Astrocyte of the spinal cord (primary cell): ENCODE measurements around the gene SCN3B.

Experiments
- DNase-seq: peaks from one replicate; pipeline ENCODE4 v3.0.0; 2011; ENCODE audit warnings: low read depth, low spot score
- H3K4me3 ChIP-seq: 2 replicates; pipeline ENCODE4 v1.5.1; 2011; ENCODE audit warnings: low read depth, mild to moderate bottlenecking, low read length, moderate library complexity
- in situ Hi-C: cut with HindIII; loops from 2 replicates; pipeline ENCODE4 v1.10.0; 2017; ENCODE audit warnings: low sequenced_read_pairs
- TF ChIP-seq, protein P1 (sequence below): IDR thresholded peaks from 2 replicates; pipeline ENCODE4 v1.5.1; 2012; ENCODE audit warnings: low read depth, mild to moderate bottlenecking, low read length, inconsistent platforms

Gene SCN3B

DNA sequence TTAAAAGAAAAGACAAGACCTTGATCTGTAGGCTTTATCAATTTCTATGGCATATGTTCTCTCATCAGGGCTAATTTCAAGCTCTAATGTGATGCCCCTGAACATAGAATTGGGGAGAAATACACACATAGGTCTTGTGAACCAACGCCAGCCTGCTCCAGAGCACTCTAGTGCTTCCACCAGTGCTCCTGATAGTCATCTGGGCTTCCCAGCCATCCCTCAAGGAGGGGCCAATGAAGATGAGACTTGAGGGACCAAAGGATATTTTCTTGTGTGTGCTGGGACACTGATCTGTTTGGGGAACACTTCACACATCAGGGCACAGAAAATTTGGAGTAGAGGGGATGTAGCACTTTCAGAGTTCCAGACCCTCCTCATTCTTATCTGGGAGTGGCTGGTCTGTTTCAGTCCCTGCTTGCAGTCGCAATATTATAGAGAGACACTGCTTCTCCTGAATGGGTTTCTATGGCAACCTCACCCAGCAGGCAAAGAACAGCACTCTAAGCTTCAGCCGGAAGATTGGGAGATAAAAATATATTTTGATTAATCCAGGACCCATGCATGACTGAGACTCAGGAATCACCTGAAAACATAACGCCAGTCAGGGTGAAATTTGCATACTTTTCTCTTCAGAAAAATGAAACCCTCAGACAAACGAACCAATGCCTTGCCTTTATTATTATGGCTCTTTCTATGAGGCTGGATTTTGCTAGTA is 28.4 kb upstream of the SCN3B start:
- TF ChIP-seq, protein P1, sequence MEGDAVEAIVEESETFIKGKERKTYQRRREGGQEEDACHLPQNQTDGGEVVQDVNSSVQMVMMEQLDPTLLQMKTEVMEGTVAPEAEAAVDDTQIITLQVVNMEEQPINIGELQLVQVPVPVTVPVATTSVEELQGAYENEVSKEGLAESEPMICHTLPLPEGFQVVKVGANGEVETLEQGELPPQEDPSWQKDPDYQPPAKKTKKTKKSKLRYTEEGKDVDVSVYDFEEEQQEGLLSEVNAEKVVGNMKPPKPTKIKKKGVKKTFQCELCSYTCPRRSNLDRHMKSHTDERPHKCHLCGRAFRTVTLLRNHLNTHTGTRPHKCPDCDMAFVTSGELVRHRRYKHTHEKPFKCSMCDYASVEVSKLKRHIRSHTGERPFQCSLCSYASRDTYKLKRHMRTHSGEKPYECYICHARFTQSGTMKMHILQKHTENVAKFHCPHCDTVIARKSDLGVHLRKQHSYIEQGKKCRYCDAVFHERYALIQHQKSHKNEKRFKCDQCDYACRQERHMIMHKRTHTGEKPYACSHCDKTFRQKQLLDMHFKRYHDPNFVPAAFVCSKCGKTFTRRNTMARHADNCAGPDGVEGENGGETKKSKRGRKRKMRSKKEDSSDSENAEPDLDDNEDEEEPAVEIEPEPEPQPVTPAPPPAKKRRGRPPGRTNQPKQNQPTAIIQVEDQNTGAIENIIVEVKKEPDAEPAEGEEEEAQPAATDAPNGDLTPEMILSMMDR, result no peak
- in situ Hi-C loops, result no loop called here
- H3K4me3 ChIP-seq, result no peak overlapping the region
- no peak for DNase-seq

DNA sequence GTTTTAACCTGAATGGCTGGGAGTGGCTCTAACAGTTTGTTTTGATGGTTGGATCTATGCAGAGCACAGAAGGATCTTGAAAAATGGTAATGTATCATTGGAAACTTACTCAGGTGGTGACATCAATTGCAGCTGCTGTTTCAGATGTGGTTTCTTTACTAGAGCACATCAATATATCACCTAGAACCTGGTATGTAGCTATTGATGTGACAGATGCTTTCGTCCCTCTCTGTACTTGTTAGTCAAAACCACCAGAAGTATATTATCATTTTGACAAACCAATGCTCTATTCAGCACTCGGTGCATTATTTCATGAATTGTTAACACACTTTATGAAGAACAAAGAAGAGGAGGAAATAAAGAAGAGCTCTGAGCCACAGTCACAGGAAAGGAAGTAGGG is 26.6 kb upstream of the SCN3B start:
- TF ChIP-seq, protein P1, result no peak
- no peak for DNase-seq
- H3K4me3 ChIP-seq, result no peak overlapping the region
- in situ Hi-C loops, result no loop called here

DNA sequence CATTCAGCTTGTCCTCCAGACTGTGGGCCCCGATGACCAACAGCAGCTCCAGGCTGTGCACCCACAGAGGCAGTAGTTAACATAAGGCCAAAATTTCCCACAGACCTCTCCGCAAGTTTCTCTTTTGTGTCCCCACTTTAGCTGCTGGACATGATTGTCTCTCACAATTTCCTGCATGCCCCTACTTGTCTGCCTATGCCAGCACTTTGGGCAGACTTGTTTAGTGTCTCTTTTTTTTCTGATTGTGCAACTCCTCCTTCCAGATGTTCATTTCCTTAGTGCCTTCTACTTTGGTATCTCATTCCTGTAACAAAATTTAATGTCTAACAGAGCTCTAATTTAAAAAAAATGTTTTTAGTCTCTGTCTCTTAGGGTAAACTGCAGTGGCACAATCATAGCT is 23.8 kb upstream of the SCN3B start:
- TF ChIP-seq, protein P1, result no peak
- in situ Hi-C loops, result no loop called here
- no peak for DNase-seq
- no peak overlapping the region for H3K4me3 ChIP-seq

DNA sequence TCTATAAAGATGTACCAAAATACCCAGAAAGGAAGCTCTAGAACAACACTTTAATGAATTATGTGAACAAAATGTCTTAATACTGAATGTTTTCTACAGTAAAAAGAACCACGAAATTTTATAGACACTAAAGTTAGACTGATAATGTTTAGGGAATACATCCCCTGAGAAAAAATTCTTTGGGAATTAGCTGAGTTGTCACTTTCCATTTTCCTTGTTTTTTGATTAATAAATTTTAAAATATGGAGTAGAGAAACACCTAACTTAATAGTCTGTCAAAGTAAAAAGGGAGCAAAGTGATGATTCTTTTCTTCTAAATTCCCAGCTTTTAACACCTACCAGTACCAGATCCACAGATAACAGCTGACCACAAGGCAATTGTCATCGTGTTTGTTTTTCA is 23.1 kb upstream of the SCN3B start:
- no peak overlapping the region for H3K4me3 ChIP-seq
- no peak for DNase-seq
- in situ Hi-C loops, result no loop called here
- TF ChIP-seq, protein P1, result no peak

DNA sequence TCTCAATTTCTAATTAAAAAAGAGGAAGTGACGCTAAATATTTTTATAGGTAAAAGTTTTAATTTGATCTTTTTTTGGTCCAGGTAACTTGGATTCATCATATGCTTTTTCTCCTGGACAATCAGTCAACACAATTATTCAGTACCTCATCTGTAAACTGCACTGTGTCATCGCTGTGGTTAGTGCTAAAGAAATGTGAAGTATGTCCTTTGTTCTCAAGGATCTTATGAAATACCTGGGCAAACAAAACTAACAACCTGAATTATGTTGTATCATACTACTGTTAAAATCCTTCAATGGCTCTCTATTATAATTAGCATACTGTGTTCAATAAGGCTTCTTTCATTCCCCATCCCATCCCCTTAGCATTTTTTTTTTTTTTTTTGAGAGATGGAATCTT is 19.9 kb upstream of the SCN3B start:
- in situ Hi-C loops, result no loop called here
- no peak for DNase-seq
- H3K4me3 ChIP-seq, result no peak overlapping the region
- TF ChIP-seq, protein P1, result no peak

DNA sequence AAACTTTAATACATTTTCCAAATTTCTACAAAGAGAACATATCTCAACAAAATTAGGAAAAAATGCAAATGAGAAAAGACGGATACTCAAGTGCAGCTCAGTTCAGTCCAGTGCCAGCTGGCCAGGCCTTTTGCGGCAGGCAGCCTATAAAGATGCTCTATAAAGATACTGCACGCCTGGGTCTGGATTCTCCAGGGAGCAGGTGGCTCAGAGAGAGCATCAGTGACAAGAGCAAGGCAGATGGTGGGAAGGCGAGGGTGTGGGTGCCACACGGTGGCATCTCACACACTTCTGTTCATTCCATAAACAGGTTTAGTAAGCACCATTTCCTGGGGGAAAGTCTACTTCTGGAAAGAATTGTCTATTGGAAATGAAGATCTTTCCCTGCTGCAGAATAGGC is 18.1 kb upstream of the SCN3B start:
- in situ Hi-C loops, result no loop called here
- no peak for DNase-seq
- TF ChIP-seq, protein P1, result no peak
- no peak overlapping the region for H3K4me3 ChIP-seq
